H1 (cell line): Measurements from ENCODE around the gene FAM83G.

Experiments used
- CEBPB ChIP-seq: IDR thresholded peaks from 2 replicates; pipeline ENCODE4 v1.6.1; 2012; ENCODE audit warnings: low read depth, low read length
- CHD2 ChIP-seq: IDR thresholded peaks from 2 replicates; pipeline ENCODE4 v1.6.1; 2012; ENCODE audit warnings: low read length, improper control_type of control experiment
- CTCF ChIP-seq, 3 experiments: IDR thresholded peaks; 1 replicate in 2 of 3; 2 replicates in 1 of 3; pipeline versions ENCODE4 v1.5.1 to v1.6.1; 2011; ENCODE audit warnings: low read length in 3 of 3, mild to moderate bottlenecking in 3 of 3, inconsistent platforms in 2 of 3, low read depth in 1 of 3, moderate library complexity in 1 of 3; ENCODE audit not compliant: insufficient read depth in 1 of 3; ENCODE audit errors: control extremely low read depth in 1 of 3
- GABPA ChIP-seq: IDR thresholded peaks from 2 replicates; pipeline ENCODE4 v1.6.1; 2011; ENCODE audit warnings: mild to moderate bottlenecking, low read length, moderate library complexity, borderline replicate concordance; ENCODE audit not compliant: insufficient read depth
- JUND ChIP-seq: IDR thresholded peaks from 2 replicates; pipeline ENCODE4 v1.6.1; 2011; ENCODE audit warnings: mild to moderate bottlenecking, improper control_type of control experiment, low read length
- POLR2A ChIP-seq, 2 experiments: IDR thresholded peaks; 1 replicate in 1 of 2; 2 replicates in 1 of 2; pipeline ENCODE4 v1.6.1; 2011; ENCODE audit warnings: low read depth in 2 of 2, low read length in 2 of 2, mild to moderate bottlenecking in 2 of 2; ENCODE audit errors: control extremely low read depth in 1 of 2
- SIN3A ChIP-seq, 2 experiments: IDR thresholded peaks in 1 of 2; conservative IDR thresholded peaks in 1 of 2; 2 replicates each; pipeline ENCODE4 v1.6.1; 2011 to 2012; ENCODE audit warnings: low read length in 2 of 2, improper control_type of control experiment in 1 of 2, low read depth in 1 of 2, mild to moderate bottlenecking in 1 of 2
- SIX5 ChIP-seq: IDR thresholded peaks from 2 replicates; pipeline ENCODE4 v1.6.1; 2011; ENCODE audit warnings: mild to moderate bottlenecking, low read depth, low read length
- SP2 ChIP-seq: IDR thresholded peaks from 2 replicates; pipeline ENCODE4 v1.6.1; 2012; ENCODE audit warnings: mild to moderate bottlenecking, low read length, inconsistent platforms
- TEAD4 ChIP-seq: IDR thresholded peaks from 2 replicates; pipeline ENCODE4 v1.6.1; 2012; ENCODE audit warnings: low read depth, low read length, inconsistent platforms, mixed read lengths
- USF2 ChIP-seq: IDR thresholded peaks from 2 replicates; pipeline ENCODE4 v1.6.1; 2011; ENCODE audit warnings: low read length, improper control_type of control experiment
- YY1 ChIP-seq: IDR thresholded peaks from 2 replicates; pipeline ENCODE4 v1.6.1; 2011; ENCODE audit warnings: low read depth, mild to moderate bottlenecking, low read length
- ZNF274 ChIP-seq: IDR thresholded peaks from 2 replicates; pipeline ENCODE4 v1.7.0; 2012; ENCODE audit warnings: low read length, borderline replicate concordance; ENCODE audit errors: extremely low read depth

DNA sequence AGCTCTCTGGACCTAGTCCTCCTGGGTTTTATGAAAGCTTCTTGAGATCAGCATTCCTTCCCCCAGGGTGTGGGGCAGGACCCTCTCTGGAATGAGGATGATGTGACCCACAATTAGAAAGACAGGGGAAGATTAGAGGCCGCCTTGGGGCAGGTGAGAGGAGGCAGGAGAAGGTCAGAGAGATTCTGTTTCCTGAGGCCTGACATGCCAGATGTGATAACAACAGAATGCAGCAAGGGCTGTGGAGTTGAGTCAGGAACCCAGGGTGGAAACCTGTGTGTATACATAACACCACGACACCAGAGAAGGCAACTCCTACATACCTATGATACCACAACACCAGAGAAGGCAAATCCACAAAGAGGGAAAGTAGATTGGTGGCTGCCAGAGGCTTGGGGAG lies 58.0 kb downstream of the FAM83G start:
- TF ChIP-seq CTCF (IDR thresholded peaks at IDR 0.05; ENCODE audit: control extremely low read depth in 1 of 3, insufficient read depth in 1 of 3, low read depth in 1 of 3, low read length in 3 of 3) (no peak), CEBPB (no peak), SIX5 (no peak), GABPA (no peak), USF2 (no peak), ZNF274 (no peak), SIN3A (conservative IDR thresholded peaks at IDR 0.05 in 1 of 2, IDR thresholded peaks at IDR 0.05 in 1 of 2; ENCODE audit: low read depth in 1 of 2, low read length in 2 of 2) (no peak), POLR2A (IDR thresholded peaks at IDR 0.05; ENCODE audit: control extremely low read depth in 1 of 2, low read depth in 2 of 2, low read length in 2 of 2) (no peak), YY1 (no peak), SP2 (no peak), JUND (no peak), CHD2 (no peak), TEAD4 (no peak)
